GM19035 (cell line): ENCODE measurements around the gene TMEM51.

Experiments
- ATAC-seq: cut with Tn5 transposase; IDR thresholded peaks from one replicate; pipeline ENCODE4 v1.9.1; 2021; ENCODE audit not compliant: unreplicated experiment

Gene TMEM51

GRCh38 chr1:15215116-15215515 lies 61.6 kb downstream of the TMEM51 start:
- ATAC-seq, result no peak

GRCh38 chr1:15217654-15218053 lies 64.1 kb downstream of the TMEM51 start:
- ATAC-seq, result no peak

- ATAC-seq, result no peak
Observed at GRCh38 chr1:15218287-15219279, 65.0 kb downstream of the TMEM51 start.

- no peak for ATAC-seq
Observed at GRCh38 chr1:15219280-15220023, 65.9 kb downstream of the TMEM51 start.

- ATAC-seq, result no peak
Observed at GRCh38 chr1:15220024-15220392, 66.5 kb downstream of the TMEM51 start.

GRCh38 chr1:15220825-15221431 lies 67.4 kb downstream of the TMEM51 start:
- ATAC-seq, result no peak

GRCh38 chr1:15222653-15223303 lies 69.2 kb downstream of the TMEM51 start:
- no peak for ATAC-seq

- ATAC-seq, result no peak
Observed at GRCh38 chr1:15224259-15224869, 70.8 kb downstream of the TMEM51 start.

GRCh38 chr1:15224974-15225373 lies 71.4 kb downstream of the TMEM51 start:
- ATAC-seq, result no peak

- no peak for ATAC-seq
Observed at GRCh38 chr1:15225461-15225860, 71.9 kb downstream of the TMEM51 start.

- ATAC-seq, result no peak
Observed at GRCh38 chr1:15226388-15227255, 73.1 kb downstream of the TMEM51 start.

GRCh38 chr1:15229707-15230131 lies 76.2 kb downstream of the TMEM51 start:
- no peak for ATAC-seq

- ATAC-seq, result peak; percentile 81
Observed at GRCh38 chr1:15231714-15232201, 78.2 kb downstream of the TMEM51 start.

GRCh38 chr1:15233689-15234088 lies 80.1 kb downstream of the TMEM51 start:
- ATAC-seq, result no peak

- no peak for ATAC-seq
Observed at GRCh38 chr1:15236321-15236721, 82.8 kb downstream of the TMEM51 start.

- no peak for ATAC-seq
Observed at GRCh38 chr1:15236746-15237145, 83.2 kb downstream of the TMEM51 start.

- ATAC-seq, result no peak
Observed at GRCh38 chr1:15238789-15239188, 85.2 kb downstream of the TMEM51 start.

- ATAC-seq, result no peak
Observed at GRCh38 chr1:15242766-15243165, 89.2 kb downstream of the TMEM51 start.

GRCh38 chr1:15243275-15244043 lies 89.9 kb downstream of the TMEM51 start:
- ATAC-seq, result no peak
